Mammary epithelial cell (primary cell): Measurements from ENCODE around the gene TALDO1.

ENCODE experiments used
- EZH2 ChIP-seq: IDR thresholded peaks from 2 replicates; pipeline ENCODE4 v1.6.1; 2012; ENCODE audit warnings: low read length, inconsistent platforms, borderline replicate concordance
- TF ChIP-seq, protein P1 (sequence below), 2 donors: IDR thresholded peaks in 1 of 2; conservative IDR thresholded peaks in 1 of 2; 2 replicates each; pipeline ENCODE4 v1.5.1; 2011 to 2012; ENCODE audit warnings: inconsistent platforms in 2 of 2, low read length in 2 of 2, mild to moderate bottlenecking in 2 of 2, control low read depth in 1 of 2, low read depth in 1 of 2; ENCODE audit not compliant: insufficient read depth in 1 of 2; ENCODE audit errors: extremely low read depth in 1 of 2

GRCh38 chr11:727281-727701 lies 20.0 kb upstream of the TALDO1 start:
- TF ChIP-seq, protein P1, sequence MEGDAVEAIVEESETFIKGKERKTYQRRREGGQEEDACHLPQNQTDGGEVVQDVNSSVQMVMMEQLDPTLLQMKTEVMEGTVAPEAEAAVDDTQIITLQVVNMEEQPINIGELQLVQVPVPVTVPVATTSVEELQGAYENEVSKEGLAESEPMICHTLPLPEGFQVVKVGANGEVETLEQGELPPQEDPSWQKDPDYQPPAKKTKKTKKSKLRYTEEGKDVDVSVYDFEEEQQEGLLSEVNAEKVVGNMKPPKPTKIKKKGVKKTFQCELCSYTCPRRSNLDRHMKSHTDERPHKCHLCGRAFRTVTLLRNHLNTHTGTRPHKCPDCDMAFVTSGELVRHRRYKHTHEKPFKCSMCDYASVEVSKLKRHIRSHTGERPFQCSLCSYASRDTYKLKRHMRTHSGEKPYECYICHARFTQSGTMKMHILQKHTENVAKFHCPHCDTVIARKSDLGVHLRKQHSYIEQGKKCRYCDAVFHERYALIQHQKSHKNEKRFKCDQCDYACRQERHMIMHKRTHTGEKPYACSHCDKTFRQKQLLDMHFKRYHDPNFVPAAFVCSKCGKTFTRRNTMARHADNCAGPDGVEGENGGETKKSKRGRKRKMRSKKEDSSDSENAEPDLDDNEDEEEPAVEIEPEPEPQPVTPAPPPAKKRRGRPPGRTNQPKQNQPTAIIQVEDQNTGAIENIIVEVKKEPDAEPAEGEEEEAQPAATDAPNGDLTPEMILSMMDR (conservative IDR thresholded peaks at IDR 0.05 in 1 of 2, IDR thresholded peaks at IDR 0.05 in 1 of 2; ENCODE audit: extremely low read depth in 1 of 2, insufficient read depth in 1 of 2, low read depth in 1 of 2, low read length in 2 of 2) = no peak
- TF ChIP-seq EZH2 = no peak
